ENCODE data around the gene PRC1. TPM values are rescaled to one million over a fixed set of nuclear protein-coding genes. Genes with fewer than 3 reads are reported as not detected.

The PRC1 gene
- total and polyA plus RNA-seq, 3 donors from 2014 or later = 74.3 to 111 (median 104) TPM

- Histone ChIP-seq H3K9me3 (no peaks in the 10 kb centered on the region), H3K36me3 (ENCODE audit: low read depth, missing control alignments) (no peaks in the 10 kb centered on the region), H3K4me3 (no peak overlapping the region), H3K27ac (no peak overlapping the region), H3K4me1 (no peaks in the 10 kb centered on the region), H3K27me3 (no peaks in the 10 kb centered on the region)
- intact Hi-C loops (cut with DNase I; ENCODE audit: low total_unique reads) = no loop called here
- TF ChIP-seq POLR2A (IDR thresholded peaks at IDR 0.05) = no peak
- TF ChIP-seq CTCF (IDR thresholded peaks at IDR 0.05) = no peak
- 90 to 93% methylated on average over 9 of the region's 9 CpGs for WGBS, 2 donors
- DNase-seq = no peak
Observed at GRCh38 chr15:90966262-90966661, 28.1 kb downstream of the PRC1 start.

GRCh38 chr15:90962021-90962420, 32.3 kb downstream of the PRC1 start:
- no peak overlapping the region for H3K27ac ChIP-seq
- 84 to 87% methylated on average over 4 of the region's 4 CpGs for WGBS, 2 donors
- no peak for DNase-seq
- H3K4me1 ChIP-seq = peaks cover 7% of the 10 kb centered on the region
- H3K36me3 ChIP-seq (ENCODE audit: low read depth, missing control alignments) = no peaks in the 10 kb centered on the region
- no peak overlapping the region for H3K4me3 ChIP-seq
- H3K27me3 ChIP-seq = no peaks in the 10 kb centered on the region
- TF ChIP-seq CTCF (IDR thresholded peaks at IDR 0.05) (no peak), POLR2A (IDR thresholded peaks at IDR 0.05) (no peak)
- intact Hi-C loops (cut with DNase I; ENCODE audit: low total_unique reads) = no loop called here
- H3K9me3 ChIP-seq = no peaks in the 10 kb centered on the region

- Histone ChIP-seq H3K36me3 (ENCODE audit: low read depth, missing control alignments) (no peaks in the 10 kb centered on the region), H3K4me1 (peaks cover 14% of the 10 kb centered on the region), H3K4me3 (no peak overlapping the region), H3K27me3 (no peaks in the 10 kb centered on the region), H3K9me3 (no peaks in the 10 kb centered on the region), H3K27ac (no peak overlapping the region)
- intact Hi-C loops (cut with DNase I; ENCODE audit: low total_unique reads) = no loop called here
- no peak for DNase-seq
- TF ChIP-seq POLR2A (IDR thresholded peaks at IDR 0.05) = no peak
- TF ChIP-seq CTCF (IDR thresholded peaks at IDR 0.05) = no peak
- 84 to 86% methylated on average over 17 to 20 of the region's 20 CpGs for WGBS, 2 donors
Observed at GRCh38 chr15:90960298-90961091, 33.8 kb downstream of the PRC1 start.

GRCh38 chr15:90959894-90960293, 34.4 kb downstream of the PRC1 start:
- intact Hi-C loops (cut with DNase I; ENCODE audit: low total_unique reads) = no loop called here
- Histone ChIP-seq H3K36me3 (ENCODE audit: low read depth, missing control alignments) (no peaks in the 10 kb centered on the region), H3K9me3 (no peaks in the 10 kb centered on the region), H3K27me3 (no peaks in the 10 kb centered on the region), H3K27ac (no peak overlapping the region), H3K4me3 (no peak overlapping the region), H3K4me1 (peaks cover 19% of the 10 kb centered on the region)
- no peak for TF ChIP-seq CTCF (IDR thresholded peaks at IDR 0.05)
- TF ChIP-seq POLR2A (IDR thresholded peaks at IDR 0.05) = no peak
- WGBS, 2 donors = 66 to 82% methylated on average over 3 to 5 of the region's 5 CpGs
- no peak for DNase-seq

Measured in testis (tissue), 3 donors.